Duodenal mucosa (tissue), 2 donors: ENCODE measurements around the gene LENG9.

Experiments used
- H3K27ac ChIP-seq: one replicate; pipeline ENCODE4 v1.7.0; 2013; ENCODE audit warnings: low read depth, low read length
- H3K27me3 ChIP-seq, 2 donors: one replicate each; pipeline ENCODE4 v1.7.0; 2013; ENCODE audit warnings: low read length in 2 of 2, control low read depth in 1 of 2; ENCODE audit not compliant: insufficient read depth in 2 of 2, control insufficient read depth in 1 of 2
- H3K36me3 ChIP-seq, 2 donors: one replicate each; pipeline ENCODE4 v1.7.0; 2013; ENCODE audit warnings: low read length in 2 of 2, control low read depth in 1 of 2; ENCODE audit not compliant: insufficient read depth in 2 of 2, control insufficient read depth in 1 of 2
- H3K4me1 ChIP-seq, 2 donors: one replicate each; pipeline ENCODE4 v1.7.0; 2013; ENCODE audit warnings: low read length in 2 of 2, control low read depth in 1 of 2; ENCODE audit not compliant: insufficient read depth in 2 of 2, control insufficient read depth in 1 of 2
- H3K4me3 ChIP-seq, 2 donors: one replicate each; pipeline ENCODE4 v1.7.0; 2013; ENCODE audit warnings: low read length in 2 of 2, low read depth in 1 of 2
- H3K9ac ChIP-seq, 2 donors: one replicate each; pipeline ENCODE4 v1.7.0; 2013; ENCODE audit warnings: low read length in 2 of 2, low read depth in 1 of 2
- H3K9me3 ChIP-seq, 2 donors: one replicate each; pipeline ENCODE4 v1.7.0; 2013; ENCODE audit warnings: low read length in 2 of 2, control low read depth in 1 of 2; ENCODE audit not compliant: control insufficient read depth in 1 of 2

LENG9 gene

DNA sequence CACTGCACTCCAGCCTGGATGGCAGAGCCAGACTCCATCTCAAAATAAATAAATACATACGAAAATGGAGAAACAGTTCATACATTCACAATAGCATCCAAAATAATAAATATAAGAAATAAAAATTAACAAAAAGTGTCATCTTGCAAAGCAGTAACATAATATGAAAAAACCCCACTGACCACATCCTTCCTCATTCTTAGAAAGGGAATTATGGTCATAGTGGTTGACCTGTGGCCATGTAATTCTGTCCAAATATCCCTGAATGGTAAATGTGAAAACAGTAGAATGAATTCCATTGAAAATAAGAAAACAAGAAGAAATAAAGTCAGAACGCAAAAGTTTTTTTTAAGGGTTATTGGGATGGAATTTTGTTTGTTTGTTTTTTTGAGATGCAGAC is 16.5 kb upstream of the LENG9 start:
- Histone ChIP-seq H3K4me3 (no peak overlapping the region), H3K4me1 (peaks cover 6 to 14% of the 10 kb centered on the region in 2 donors), H3K27me3 (peaks cover 0 to 6% of the 10 kb centered on the region in 2 donors), H3K9ac (no peak overlapping the region), H3K9me3 (no peaks in the 10 kb centered on the region), H3K27ac (no peak overlapping the region), H3K36me3 (no peaks in the 10 kb centered on the region)

DNA sequence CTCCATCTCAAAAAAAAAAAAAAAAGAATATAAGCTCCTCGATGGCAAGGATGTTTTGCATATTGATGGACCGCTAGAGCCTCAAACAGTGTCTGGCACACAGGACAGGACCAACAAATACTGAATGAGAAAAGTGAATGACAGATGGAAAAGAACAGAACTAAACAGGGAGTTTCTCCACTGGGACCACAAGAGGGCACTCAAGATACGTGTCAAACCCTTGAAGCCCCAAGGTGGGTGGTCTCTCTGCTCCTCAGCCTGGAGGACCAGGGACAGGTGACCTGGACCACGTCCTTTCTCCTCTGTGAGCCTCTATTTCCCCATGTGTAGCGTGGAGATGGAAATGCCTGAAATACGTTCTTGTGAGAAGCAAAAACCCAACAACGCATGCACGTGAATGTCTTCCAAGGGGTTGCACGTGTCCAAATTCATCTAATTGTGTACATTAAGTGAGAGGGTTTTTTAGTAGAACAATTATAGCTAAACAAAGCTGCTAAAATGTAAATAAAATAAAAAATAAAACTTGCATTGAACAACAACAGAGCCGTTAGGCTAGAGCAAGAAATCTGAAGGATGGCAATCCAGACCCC is 15.2 kb upstream of the LENG9 start:
- Histone ChIP-seq H3K36me3 (no peaks in the 10 kb centered on the region), H3K9ac (no peak overlapping the region), H3K9me3 (no peaks in the 10 kb centered on the region), H3K4me3 (no peak overlapping the region), H3K27me3 (no peaks in the 10 kb centered on the region), H3K4me1 (peaks cover 9 to 16% of the 10 kb centered on the region in 2 donors), H3K27ac (no peak overlapping the region)

DNA sequence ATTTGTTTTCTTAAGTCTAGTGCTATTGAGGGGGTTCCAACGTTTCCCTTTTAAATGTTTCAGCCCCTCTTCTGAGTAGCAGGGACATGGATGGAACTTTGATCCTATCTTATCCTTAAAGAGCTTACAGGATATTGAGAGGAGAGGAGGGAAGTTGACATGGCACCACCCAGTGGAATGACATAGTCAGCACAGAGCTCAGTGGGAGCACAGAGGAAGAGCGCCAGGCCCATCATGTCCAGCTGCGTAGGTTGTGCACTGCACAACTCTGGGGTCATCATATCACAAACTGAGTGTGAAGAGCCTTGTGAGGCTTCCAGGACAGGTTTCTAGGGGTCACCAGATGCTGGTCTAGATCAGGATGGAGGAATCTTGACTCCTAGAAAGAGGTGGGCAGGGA is 14.1 kb upstream of the LENG9 start:
- H3K4me3 ChIP-seq: no peak overlapping the region
- peaks cover 14 to 22% of the 10 kb centered on the region in 2 donors for H3K4me1 ChIP-seq
- H3K27ac ChIP-seq: no peak overlapping the region
- H3K9ac ChIP-seq: no peak overlapping the region
- H3K9me3 ChIP-seq: no peaks in the 10 kb centered on the region
- H3K36me3 ChIP-seq: no peaks in the 10 kb centered on the region
- no peaks in the 10 kb centered on the region for H3K27me3 ChIP-seq

DNA sequence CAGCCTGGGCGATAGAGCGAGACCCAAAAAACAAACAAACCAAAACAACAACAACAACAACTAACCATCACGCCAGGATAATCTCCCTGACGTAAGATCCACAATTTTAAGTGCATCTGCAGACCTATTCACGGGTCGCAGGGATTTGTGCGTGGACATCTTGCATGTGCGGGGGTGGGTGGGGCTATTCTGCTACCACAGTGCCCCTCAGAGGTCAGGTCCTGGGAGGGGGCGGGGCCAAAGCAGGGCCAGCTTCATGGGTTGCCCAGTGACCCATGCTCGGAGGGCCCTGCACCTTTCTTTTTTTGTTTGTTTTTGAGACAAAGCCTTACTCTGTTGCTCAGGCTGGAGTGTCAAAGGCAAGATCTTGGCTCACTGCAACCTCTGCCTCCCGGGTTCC is 12.1 kb upstream of the LENG9 start:
- H3K36me3 ChIP-seq: no peaks in the 10 kb centered on the region
- no peak overlapping the region for H3K27ac ChIP-seq
- H3K9ac ChIP-seq: no peak overlapping the region
- H3K9me3 ChIP-seq: no peaks in the 10 kb centered on the region
- H3K4me1 ChIP-seq: peaks cover 14 to 24% of the 10 kb centered on the region in 2 donors
- no peak overlapping the region for H3K4me3 ChIP-seq
- H3K27me3 ChIP-seq: no peaks in the 10 kb centered on the region

- H3K4me3 ChIP-seq: peak overlapping the region; percentile 61 to 72
- H3K9me3 ChIP-seq: no peaks in the 10 kb centered on the region
- H3K36me3 ChIP-seq: no peaks in the 10 kb centered on the region
- no peaks in the 10 kb centered on the region for H3K27me3 ChIP-seq
- H3K9ac ChIP-seq: peak overlapping the region; percentile 63 to 74
- H3K4me1 ChIP-seq: peaks cover 24 to 40% of the 10 kb centered on the region in 2 donors
- H3K27ac ChIP-seq: peak overlapping the region; percentile 60
Observed at GRCh38 chr19:54473892-54474372, 10.4 kb upstream of the LENG9 start.

DNA sequence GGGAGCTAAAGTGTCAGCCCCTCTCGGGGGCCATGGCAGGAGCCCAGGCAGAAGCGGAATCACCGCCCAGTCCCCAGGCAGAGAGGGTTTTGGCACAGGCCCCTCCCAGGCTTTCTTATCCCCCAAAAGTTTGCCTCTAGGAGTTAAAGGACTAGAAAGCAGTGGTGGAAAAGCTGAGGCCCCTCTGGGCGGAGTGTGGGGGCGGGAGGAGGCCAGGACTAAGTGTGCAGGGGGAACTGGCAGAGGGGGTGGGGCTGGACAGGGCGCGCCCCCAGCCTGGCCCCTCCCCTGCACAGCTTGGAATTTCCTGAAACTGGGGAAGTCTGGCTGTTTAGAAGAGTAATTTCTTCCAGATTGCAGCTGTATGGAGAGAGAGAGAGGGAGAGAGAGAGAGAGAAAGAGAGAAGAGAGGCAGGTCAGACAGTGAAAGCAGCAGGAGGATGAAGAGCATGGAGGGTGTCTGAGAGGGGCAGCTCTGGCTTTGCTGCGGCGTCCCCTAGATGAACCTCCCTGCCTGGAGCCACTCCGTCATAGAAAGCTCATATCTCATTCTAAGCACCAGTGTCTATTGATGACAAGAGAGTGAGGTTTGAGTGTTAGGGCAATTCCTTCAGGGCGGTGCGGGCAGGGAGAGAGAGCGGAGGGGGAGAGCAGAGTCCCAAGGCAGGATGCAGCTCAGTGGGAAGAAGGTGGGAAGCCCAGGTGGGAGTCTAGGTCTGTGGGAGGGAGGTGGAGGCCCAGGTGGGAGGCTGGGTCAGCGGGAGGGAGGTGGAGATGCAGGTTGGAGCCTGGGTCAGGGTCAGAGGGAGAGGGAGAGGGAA is 9.7 kb upstream of the LENG9 start, which contains the start of gene CDC42EP5:
Gene CDC42EP5 (minus strand): TSS at position 226 of the 821 bp plus-strand sequence. CDS start 7,749 bp downstream, outside the sequence.
- Histone ChIP-seq H3K4me3 (peak within 1 kb of the TSS; percentile 61 to 72), H3K9ac (peak within 1 kb of the TSS; percentile 63 to 74), H3K27me3 (no peaks in the 10 kb centered on the region), H3K4me1 (peaks cover 24 to 40% of the 10 kb centered on the region in 2 donors), H3K36me3 (no peaks in the 10 kb centered on the region), H3K9me3 (no peaks in the 10 kb centered on the region), H3K27ac (peak within 1 kb of the TSS; percentile 81)

DNA sequence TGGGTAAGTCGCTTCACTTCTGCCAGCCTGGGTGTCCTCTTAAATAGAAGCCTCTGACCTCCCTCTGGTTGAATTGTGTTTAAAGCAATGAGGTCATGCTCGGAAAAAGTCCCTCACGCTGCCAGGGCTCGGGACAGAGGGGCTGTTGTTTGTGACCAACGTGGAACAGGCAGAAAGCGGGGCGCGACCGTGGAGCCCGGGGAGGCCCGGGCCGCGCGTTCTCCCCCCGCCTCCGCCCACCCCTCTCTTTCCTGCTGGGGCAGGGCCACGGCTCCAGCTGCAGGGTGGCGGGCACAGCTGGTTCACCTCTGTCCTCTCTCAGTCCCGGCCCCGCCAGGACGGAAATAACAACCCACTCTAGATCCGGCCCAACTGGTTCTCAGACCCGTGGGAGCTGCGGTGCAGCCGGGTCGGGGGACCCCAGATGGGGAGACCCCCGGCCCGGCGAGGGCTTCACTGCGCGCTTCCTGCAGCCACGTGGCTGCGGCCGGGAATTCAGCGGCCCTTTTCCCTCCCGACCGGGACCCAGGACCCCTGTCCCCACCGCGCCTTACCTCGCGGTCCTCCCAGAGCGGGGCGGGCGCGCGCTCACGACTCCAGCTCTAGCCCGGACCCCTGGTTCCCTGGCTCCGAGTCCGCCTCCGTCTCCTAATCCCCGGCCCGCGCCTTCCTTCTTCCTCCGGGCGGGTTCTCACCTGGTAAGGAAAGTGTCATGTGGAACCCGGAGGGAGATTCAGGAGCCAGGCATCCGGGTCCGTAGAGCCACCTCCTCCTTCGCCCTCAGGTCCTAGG is 7.6 kb upstream of the LENG9 start:
- Histone ChIP-seq H3K4me1 (peaks cover 25 to 29% of the 10 kb centered on the region in 2 donors), H3K9ac (peak overlapping the region; percentile 12 to 89)

GRCh38 chr19:54470276-54470887 is 6.8 kb upstream of the LENG9 start:
- Histone ChIP-seq H3K9ac (peak overlapping the region; percentile 12 to 89), H3K4me1 (peaks cover 25 to 30% of the 10 kb centered on the region in 2 donors), H3K9me3 (no peaks in the 10 kb centered on the region), H3K4me3 (peak overlapping the region; percentile 68 to 75), H3K36me3 (peaks cover 0 to 3% of the 10 kb centered on the region in 2 donors), H3K27me3 (no peaks in the 10 kb centered on the region), H3K27ac (peak overlapping the region; percentile 68)

More for the DNA sequence above, 7.6 kb upstream of the LENG9 start:
- no peaks in the 10 kb centered on the region for H3K9me3 ChIP-seq
- no peaks in the 10 kb centered on the region for H3K27me3 ChIP-seq
- H3K27ac ChIP-seq: peak overlapping the region; percentile 68
- H3K36me3 ChIP-seq: no peaks in the 10 kb centered on the region
- peak overlapping the region; percentile 68 to 75 for H3K4me3 ChIP-seq

DNA sequence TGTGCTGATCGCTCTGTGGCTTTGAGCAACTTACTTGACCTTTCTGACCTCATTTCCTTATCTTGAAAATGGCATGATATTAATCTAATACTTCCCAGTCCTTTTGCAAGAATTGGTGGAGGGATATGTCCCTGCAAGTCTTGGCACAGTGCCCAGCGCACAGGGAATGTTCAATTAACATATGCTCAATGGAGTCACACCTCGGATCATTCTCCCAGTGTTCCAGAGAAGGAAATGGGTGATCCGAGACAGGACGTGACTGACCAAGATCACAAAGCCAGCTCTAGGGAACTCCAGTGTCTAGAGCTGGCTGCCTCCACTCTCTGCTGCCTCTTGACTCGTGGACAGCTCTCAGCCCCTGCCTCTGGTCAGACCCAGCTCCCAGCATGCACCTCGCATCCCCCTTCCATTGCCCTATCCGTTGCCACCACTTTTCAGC is 5.9 kb upstream of the LENG9 start:
- no peaks in the 10 kb centered on the region for H3K27me3 ChIP-seq
- H3K4me3 ChIP-seq: peak overlapping the region; percentile 4 to 75

More for the DNA sequence above, 5.9 kb upstream of the LENG9 start:
- peak overlapping the region; percentile 12 to 89 for H3K9ac ChIP-seq
- H3K36me3 ChIP-seq: peaks cover 0 to 3% of the 10 kb centered on the region in 2 donors
- H3K27ac ChIP-seq: peak overlapping the region; percentile 68
- no peaks in the 10 kb centered on the region for H3K9me3 ChIP-seq
- peaks cover 25 to 30% of the 10 kb centered on the region in 2 donors for H3K4me1 ChIP-seq
